ENCODE measurements around the gene PPP3R1. TPM values are rescaled to one million over a fixed set of nuclear protein-coding genes. Genes with fewer than 3 reads are reported as not detected.
A peak's percentile ranks its signal among the peaks of the same experiment; 100 is the strongest.

PPP3R1 gene
- total RNA-seq, 4 donors from 2014 or later = 16.9 to 32.3 (median 29.8) TPM

GRCh38 chr2:68214381-68214780 lies 38.0 kb downstream of the PPP3R1 start:
- peaks cover 60 to 64% of the 10 kb centered on the region in 2 donors for H3K4me1 ChIP-seq
- in situ Hi-C loops (cut with MboI; ENCODE audit: low sequenced_read_pairs in 4 of 4) = no loop called here

GRCh38 chr2:68206793-68207192 lies 45.5 kb downstream of the PPP3R1 start:
- intact Hi-C loops (cut with DNase I; ENCODE audit: low total_unique reads) = no loop called here
- Histone ChIP-seq H3K4me3 (no peak overlapping the region), H3K36me3 (no peaks in the 10 kb centered on the region), H3K9me3 (no peaks in the 10 kb centered on the region), H3K27me3 (no peaks in the 10 kb centered on the region), H3K4me1 (peaks cover 26 to 37% of the 10 kb centered on the region in 2 donors), H3K27ac (peak overlapping the region in 1 of 4 donors; percentile 26)
- TF ChIP-seq CTCF (IDR thresholded peaks at IDR 0.05 in 4 of 5, conservative IDR thresholded peaks at IDR 0.05 in 1 of 5) (no peak), POLR2A (IDR thresholded peaks at IDR 0.05) (no peak)
- in situ Hi-C loops (cut with MboI; ENCODE audit: low sequenced_read_pairs in 4 of 4) = no loop called here
- DNase-seq (no peak), ATAC-seq (no peak)

More at GRCh38 chr2:68214381-68214780, 38.0 kb downstream of the PPP3R1 start:
- DNase-seq (no peak), ATAC-seq (no peak)
- intact Hi-C loops (cut with DNase I; ENCODE audit: low total_unique reads) = no loop called here
- H3K9me3 ChIP-seq = no peaks in the 10 kb centered on the region
- no peak overlapping the region for H3K4me3 ChIP-seq
- H3K27me3 ChIP-seq = no peaks in the 10 kb centered on the region
- H3K27ac ChIP-seq = no peak overlapping the region
- no peaks in the 10 kb centered on the region for H3K36me3 ChIP-seq
- TF ChIP-seq CTCF (IDR thresholded peaks at IDR 0.05 in 4 of 5, conservative IDR thresholded peaks at IDR 0.05 in 1 of 5) (no peak), POLR2A (IDR thresholded peaks at IDR 0.05) (no peak)

- Histone ChIP-seq H3K27me3 (no peaks in the 10 kb centered on the region), H3K4me3 (no peak overlapping the region), H3K27ac (peak overlapping the region; percentile 15 to 50 (median 22)), H3K9me3 (no peaks in the 10 kb centered on the region), H3K4me1 (peaks cover 36 to 44% of the 10 kb centered on the region in 2 donors), H3K36me3 (no peaks in the 10 kb centered on the region)
- DNase-seq (no peak), ATAC-seq (no peak)
- TF ChIP-seq CTCF (IDR thresholded peaks at IDR 0.05 in 4 of 5, conservative IDR thresholded peaks at IDR 0.05 in 1 of 5) (no peak), POLR2A (IDR thresholded peaks at IDR 0.05) (no peak)
- in situ Hi-C loops (cut with MboI; ENCODE audit: low sequenced_read_pairs in 4 of 4) = no loop called here
- intact Hi-C loops (cut with DNase I; ENCODE audit: low total_unique reads) = no loop called here
Measured at GRCh38 chr2:68203587-68203986, 48.7 kb downstream of the PPP3R1 start.

GRCh38 chr2:68200157-68200787 lies 52.1 kb downstream of the PPP3R1 start:
- H3K4me3 ChIP-seq = no peak overlapping the region
- DNase-seq = no peak
- intact Hi-C loops (cut with DNase I; ENCODE audit: low total_unique reads) = no loop called here
- H3K9me3 ChIP-seq = no peaks in the 10 kb centered on the region
- in situ Hi-C loops (cut with MboI; ENCODE audit: low sequenced_read_pairs in 4 of 4) = no loop called here
- H3K27me3 ChIP-seq = no peaks in the 10 kb centered on the region
- peak; percentile 45 to 70 for ATAC-seq
- H3K36me3 ChIP-seq = no peaks in the 10 kb centered on the region
- peaks cover 30 to 40% of the 10 kb centered on the region in 2 donors for H3K4me1 ChIP-seq
- H3K27ac ChIP-seq = peak overlapping the region in 2 of 4 donors; percentile 15 to 49
- TF ChIP-seq POLR2A (IDR thresholded peaks at IDR 0.05) (no peak), CTCF (IDR thresholded peaks at IDR 0.05 in 4 of 5, conservative IDR thresholded peaks at IDR 0.05 in 1 of 5) (no peak)
